ENCODE data around the gene MIB2.
A peak's percentile ranks its signal among the peaks of the same experiment; 100 is the strongest.
"Not testable (repeated sequence)": the region's sequence is repeated elsewhere in the genome, so short reads cannot be mapped to it uniquely, and the experiment has no call there.

The MIB2 gene

GRCh38 chr1:1634613-1635012 lies 19.3 kb downstream of the MIB2 start:
- not testable (repeated sequence) for H3K9ac ChIP-seq (ENCODE audit: low read length); H3K9me3 ChIP-seq (ENCODE audit: control insufficient read depth, low read depth, low read length); H3K4me3 ChIP-seq (ENCODE audit: low read length); H3K27ac ChIP-seq (ENCODE audit: low read length); H3K4me1 ChIP-seq (ENCODE audit: control insufficient read depth, low read depth, low read length)
- H3K27me3 ChIP-seq (ENCODE audit: control insufficient read depth, insufficient read depth, low read length): peaks cover 23% of the 10 kb centered on the region
- H3K36me3 ChIP-seq (ENCODE audit: control insufficient read depth, low read depth, low read length): peaks cover 11% of the 10 kb centered on the region

DNA sequence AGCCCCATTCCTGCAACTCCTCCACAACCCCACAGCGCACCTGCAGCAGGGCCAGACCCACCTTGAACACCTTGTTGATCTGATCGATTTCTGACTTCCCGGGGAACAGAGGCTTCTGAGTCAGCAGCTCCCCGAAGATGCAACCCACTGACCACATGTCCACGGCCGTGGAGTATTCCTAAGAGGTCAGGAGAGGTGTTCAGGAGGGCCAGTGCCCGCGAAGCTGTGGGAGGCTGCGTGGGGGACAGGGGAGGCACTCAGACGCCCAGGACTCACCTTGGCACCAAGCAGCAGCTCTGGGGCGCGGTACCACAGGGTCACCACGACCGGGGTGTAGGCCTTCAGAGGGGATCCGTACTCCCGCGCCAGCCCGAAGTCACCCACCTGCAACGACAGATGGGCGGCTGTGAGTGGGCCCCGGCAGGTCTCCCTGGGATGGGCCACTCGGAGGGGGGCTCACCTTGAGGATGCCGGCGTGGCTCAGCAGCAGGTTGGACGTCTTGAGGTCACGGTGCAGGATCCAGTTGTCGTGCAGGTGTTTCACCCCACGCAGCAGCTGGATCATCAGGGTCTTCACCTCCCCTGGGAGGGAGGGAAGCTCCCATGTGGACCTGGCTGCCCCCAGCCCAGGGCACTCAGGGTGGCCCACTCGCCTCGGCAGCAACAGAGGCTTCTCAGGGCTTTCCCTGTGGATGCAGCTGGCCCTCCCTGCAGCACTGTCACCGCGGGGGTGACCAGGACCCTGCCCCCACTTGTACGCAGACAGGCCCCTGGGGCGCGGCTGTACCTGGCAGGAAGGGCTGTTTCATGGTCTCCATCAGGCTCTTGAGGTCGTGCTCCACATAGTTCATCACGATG lies 21.6 kb downstream of the MIB2 start:
- H3K27ac ChIP-seq (ENCODE audit: low read length); H3K27me3 ChIP-seq (ENCODE audit: control insufficient read depth, insufficient read depth, low read length); H3K9me3 ChIP-seq (ENCODE audit: control insufficient read depth, low read depth, low read length); H3K4me3 ChIP-seq (ENCODE audit: low read length); H3K9ac ChIP-seq (ENCODE audit: low read length); H3K4me1 ChIP-seq (ENCODE audit: control insufficient read depth, low read depth, low read length): not testable (repeated sequence)
- H3K36me3 ChIP-seq (ENCODE audit: control insufficient read depth, low read depth, low read length): peaks cover 11% of the 10 kb centered on the region

- H3K4me3 ChIP-seq (ENCODE audit: low read length); H3K9me3 ChIP-seq (ENCODE audit: control insufficient read depth, low read depth, low read length); H3K27me3 ChIP-seq (ENCODE audit: control insufficient read depth, insufficient read depth, low read length); H3K9ac ChIP-seq (ENCODE audit: low read length); H3K27ac ChIP-seq (ENCODE audit: low read length); H3K4me1 ChIP-seq (ENCODE audit: control insufficient read depth, low read depth, low read length): not testable (repeated sequence)
- peaks cover 11% of the 10 kb centered on the region for H3K36me3 ChIP-seq (ENCODE audit: control insufficient read depth, low read depth, low read length)
Observed at GRCh38 chr1:1637479-1637875, 22.2 kb downstream of the MIB2 start.

- not testable (repeated sequence) for H3K27ac ChIP-seq (ENCODE audit: low read length); H3K27me3 ChIP-seq (ENCODE audit: control insufficient read depth, insufficient read depth, low read length); H3K4me1 ChIP-seq (ENCODE audit: control insufficient read depth, low read depth, low read length); H3K9ac ChIP-seq (ENCODE audit: low read length); H3K9me3 ChIP-seq (ENCODE audit: control insufficient read depth, low read depth, low read length); H3K4me3 ChIP-seq (ENCODE audit: low read length)
- peaks cover 11% of the 10 kb centered on the region for H3K36me3 ChIP-seq (ENCODE audit: control insufficient read depth, low read depth, low read length)
Observed at GRCh38 chr1:1638528-1638927, 23.2 kb downstream of the MIB2 start.

DNA sequence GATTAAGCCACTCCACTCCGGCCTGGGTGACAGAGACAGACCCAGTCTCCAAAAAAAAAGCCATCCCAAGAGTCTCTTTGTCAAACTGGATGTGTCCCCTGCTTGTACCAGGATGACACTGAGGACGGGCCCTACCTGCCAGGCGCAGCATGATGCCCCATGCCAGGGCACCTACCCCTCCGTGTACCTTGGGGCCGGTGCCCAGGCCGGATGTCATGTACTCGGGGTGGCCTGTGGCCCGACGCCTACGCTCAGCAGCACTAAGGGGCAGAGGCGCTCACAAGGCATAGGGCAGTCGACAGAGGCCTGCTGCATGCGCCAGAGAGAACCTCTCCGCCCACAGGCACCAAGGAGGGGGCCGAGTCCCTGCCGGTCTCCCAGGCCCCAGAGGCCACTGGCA lies 24.1 kb downstream of the MIB2 start:
- not testable (repeated sequence) for H3K27me3 ChIP-seq (ENCODE audit: control insufficient read depth, insufficient read depth, low read length); H3K4me3 ChIP-seq (ENCODE audit: low read length); H3K9me3 ChIP-seq (ENCODE audit: control insufficient read depth, low read depth, low read length); H3K4me1 ChIP-seq (ENCODE audit: control insufficient read depth, low read depth, low read length); H3K27ac ChIP-seq (ENCODE audit: low read length); H3K9ac ChIP-seq (ENCODE audit: low read length)
- peaks cover 11% of the 10 kb centered on the region for H3K36me3 ChIP-seq (ENCODE audit: control insufficient read depth, low read depth, low read length)

GRCh38 chr1:1640081-1640480 lies 24.8 kb downstream of the MIB2 start:
- not testable (repeated sequence) for H3K4me3 ChIP-seq (ENCODE audit: low read length); H3K9me3 ChIP-seq (ENCODE audit: control insufficient read depth, low read depth, low read length); H3K4me1 ChIP-seq (ENCODE audit: control insufficient read depth, low read depth, low read length); H3K27ac ChIP-seq (ENCODE audit: low read length); H3K9ac ChIP-seq (ENCODE audit: low read length); H3K27me3 ChIP-seq (ENCODE audit: control insufficient read depth, insufficient read depth, low read length)
- H3K36me3 ChIP-seq (ENCODE audit: control insufficient read depth, low read depth, low read length): peaks cover 11% of the 10 kb centered on the region

DNA sequence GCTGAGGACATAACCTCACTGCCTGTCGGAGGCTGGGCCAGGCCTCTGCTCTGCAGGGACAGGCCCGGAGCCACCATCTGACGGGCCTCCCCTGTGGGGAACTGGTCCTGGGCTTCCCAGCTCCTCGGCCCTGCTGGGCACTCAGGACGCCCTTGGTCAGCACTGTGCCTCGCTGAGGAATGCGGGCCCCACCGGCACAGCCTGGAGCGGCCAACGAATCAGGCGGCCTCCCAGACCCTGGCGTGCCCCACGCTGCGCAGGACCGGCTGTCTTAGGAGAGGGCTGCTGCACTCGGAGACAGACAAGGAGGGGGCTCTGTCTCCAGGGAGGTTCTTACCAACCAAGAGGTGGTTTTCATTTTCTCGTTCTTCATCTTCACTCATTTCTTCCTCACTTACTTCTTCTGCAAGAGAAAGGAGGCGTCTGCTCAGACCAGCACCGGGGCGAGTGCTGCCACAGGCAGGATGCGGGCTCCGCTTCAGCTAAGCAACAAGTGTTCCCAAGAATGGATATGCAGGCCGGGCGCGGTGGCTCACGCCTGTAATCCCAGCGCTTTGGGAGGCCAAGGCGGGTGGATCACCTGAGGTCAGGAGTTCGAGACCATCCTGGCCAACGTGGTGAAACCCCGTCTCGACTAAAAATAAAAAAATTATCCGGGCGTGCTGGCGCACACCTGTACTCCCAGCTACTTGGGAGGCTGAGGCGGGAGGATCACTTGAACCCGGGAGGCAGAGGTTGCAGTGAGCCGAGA lies 25.6 kb downstream of the MIB2 start:
- not testable (repeated sequence) for H3K27me3 ChIP-seq (ENCODE audit: control insufficient read depth, insufficient read depth, low read length); H3K27ac ChIP-seq (ENCODE audit: low read length); H3K4me3 ChIP-seq (ENCODE audit: low read length); H3K4me1 ChIP-seq (ENCODE audit: control insufficient read depth, low read depth, low read length); H3K9me3 ChIP-seq (ENCODE audit: control insufficient read depth, low read depth, low read length); H3K9ac ChIP-seq (ENCODE audit: low read length)
- peaks cover 11% of the 10 kb centered on the region for H3K36me3 ChIP-seq (ENCODE audit: control insufficient read depth, low read depth, low read length)

GRCh38 chr1:1646326-1646725 lies 31.0 kb downstream of the MIB2 start:
- not testable (repeated sequence) for H3K27me3 ChIP-seq (ENCODE audit: control insufficient read depth, insufficient read depth, low read length); H3K9ac ChIP-seq (ENCODE audit: low read length); H3K4me3 ChIP-seq (ENCODE audit: low read length); H3K27ac ChIP-seq (ENCODE audit: low read length); H3K4me1 ChIP-seq (ENCODE audit: control insufficient read depth, low read depth, low read length); H3K9me3 ChIP-seq (ENCODE audit: control insufficient read depth, low read depth, low read length)
- H3K36me3 ChIP-seq (ENCODE audit: control insufficient read depth, low read depth, low read length): peaks cover 16% of the 10 kb centered on the region

GRCh38 chr1:1647567-1648241 lies 32.4 kb downstream of the MIB2 start:
- not testable (repeated sequence) for H3K27me3 ChIP-seq (ENCODE audit: control insufficient read depth, insufficient read depth, low read length); H3K9me3 ChIP-seq (ENCODE audit: control insufficient read depth, low read depth, low read length); H3K4me3 ChIP-seq (ENCODE audit: low read length); H3K9ac ChIP-seq (ENCODE audit: low read length); H3K27ac ChIP-seq (ENCODE audit: low read length); H3K4me1 ChIP-seq (ENCODE audit: control insufficient read depth, low read depth, low read length)
- H3K36me3 ChIP-seq (ENCODE audit: control insufficient read depth, low read depth, low read length): peaks cover 26% of the 10 kb centered on the region

- not testable (repeated sequence) for H3K4me3 ChIP-seq (ENCODE audit: low read length); H3K27ac ChIP-seq (ENCODE audit: low read length); H3K4me1 ChIP-seq (ENCODE audit: control insufficient read depth, low read depth, low read length); H3K9ac ChIP-seq (ENCODE audit: low read length); H3K27me3 ChIP-seq (ENCODE audit: control insufficient read depth, insufficient read depth, low read length); H3K9me3 ChIP-seq (ENCODE audit: control insufficient read depth, low read depth, low read length)
- peaks cover 26% of the 10 kb centered on the region for H3K36me3 ChIP-seq (ENCODE audit: control insufficient read depth, low read depth, low read length)
Observed at GRCh38 chr1:1648265-1648664, 33.0 kb downstream of the MIB2 start.

DNA sequence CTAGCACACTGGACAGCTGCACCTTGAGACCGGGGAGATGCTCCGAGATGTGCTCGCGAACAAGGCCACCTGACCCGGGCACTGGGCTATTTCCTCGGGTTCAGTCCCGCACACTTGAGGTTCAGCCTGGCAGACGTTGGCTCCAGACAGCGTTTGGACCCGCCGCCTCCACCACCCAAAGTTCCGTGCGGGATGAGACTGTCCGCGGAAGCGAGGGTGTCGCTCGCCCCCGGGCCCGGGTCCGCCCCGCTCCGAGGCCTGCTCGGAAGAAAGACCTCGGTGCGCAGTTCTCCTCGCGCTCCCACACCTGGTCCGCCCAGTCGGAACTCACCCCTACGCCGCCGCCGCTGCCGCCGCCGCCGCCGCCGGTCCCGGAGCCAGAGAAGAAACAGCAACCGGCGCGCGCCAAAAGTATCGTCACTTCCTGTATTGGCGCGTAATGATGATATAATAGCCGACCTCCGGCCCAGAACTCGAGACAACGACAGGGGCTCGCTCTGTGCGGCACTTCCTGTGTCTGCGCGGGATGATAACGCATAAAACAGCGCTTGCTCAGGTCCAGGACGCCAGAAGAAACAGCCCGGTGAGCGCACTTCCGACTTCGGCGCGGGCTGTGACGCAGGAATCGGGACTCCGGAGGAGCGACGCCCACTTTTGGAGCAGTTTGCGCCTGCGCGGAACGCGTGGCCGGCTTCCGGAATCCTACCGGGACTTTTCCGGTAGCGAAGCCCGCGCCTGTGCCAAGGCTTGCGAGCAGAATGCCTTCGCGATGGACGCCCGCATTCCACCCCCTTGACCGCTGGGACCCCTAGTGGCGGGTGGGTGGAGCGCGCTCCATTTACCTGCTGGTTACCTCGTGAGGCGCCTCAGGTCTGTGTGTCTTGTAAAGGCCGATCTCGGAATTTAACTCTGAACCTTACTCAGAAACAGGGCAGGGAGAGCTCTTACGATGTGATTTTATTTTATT lies 43.6 kb downstream of the MIB2 start, which contains the start of gene CDK11B:
Gene CDK11B (minus strand): TSS at position 422 of the 967 bp plus-strand sequence. CDS start 1,519 bp downstream, outside the sequence.
- H3K4me1 ChIP-seq (ENCODE audit: control insufficient read depth, low read depth, low read length); H3K27me3 ChIP-seq (ENCODE audit: control insufficient read depth, insufficient read depth, low read length); H3K27ac ChIP-seq (ENCODE audit: low read length); H3K9me3 ChIP-seq (ENCODE audit: control insufficient read depth, low read depth, low read length): not testable (repeated sequence)
- H3K9ac ChIP-seq (ENCODE audit: low read length): peak within 1 kb of the TSS; percentile 39
- H3K4me3 ChIP-seq (ENCODE audit: low read length): peak within 1 kb of the TSS; percentile 59
- H3K36me3 ChIP-seq (ENCODE audit: control insufficient read depth, low read depth, low read length): peaks cover 22% of the 10 kb centered on the region

Measured in iPS-18a (cell line).